AG10803 (cell line): ENCODE measurements around the gene GNAS.

Source experiments
- DNase-seq: peaks from one replicate; pipeline ENCODE4 v3.0.0; 2010; ENCODE audit warnings: low read depth
- H3K4me3 ChIP-seq: 2 replicates; pipeline ENCODE4 v1.5.1; 2011; ENCODE audit warnings: mild to moderate bottlenecking, low read length, control low read depth
- CTCF ChIP-seq: conservative IDR thresholded peaks from 2 replicates; pipeline ENCODE4 v1.5.1; 2011; ENCODE audit warnings: mild to moderate bottlenecking, low read length, control low read depth, inconsistent platforms

The GNAS gene

GRCh38 chr20:58875541-58876134 lies 23.1 kb downstream of the GNAS start:
- TF ChIP-seq CTCF, result no peak
- DNase-seq, result no peak

DNA sequence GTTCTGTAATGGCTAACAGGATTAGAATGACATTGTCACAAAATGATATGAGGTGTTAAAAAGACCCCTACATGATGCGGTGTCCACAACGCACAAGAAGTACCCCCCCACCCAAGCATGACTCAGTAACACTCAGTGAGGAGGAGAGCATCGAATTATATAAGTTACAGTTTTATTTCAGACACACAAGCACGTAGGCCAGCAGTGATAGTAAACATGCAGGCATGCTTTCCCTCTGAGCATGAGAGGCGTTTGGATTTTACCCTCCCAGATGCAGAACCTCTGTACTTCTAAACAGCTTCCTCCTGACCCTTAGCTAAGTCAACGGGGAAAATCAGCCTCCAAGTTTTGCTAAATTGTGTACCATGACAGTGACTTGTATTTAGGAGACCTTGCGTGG lies 23.9 kb downstream of the GNAS start:
- TF ChIP-seq CTCF, result no peak
- no peak for DNase-seq
- no peak overlapping the region for H3K4me3 ChIP-seq

More at GRCh38 chr20:58875541-58876134, 23.1 kb downstream of the GNAS start:
- H3K4me3 ChIP-seq, result no peak overlapping the region

- no peak for TF ChIP-seq CTCF
- no peak for DNase-seq
- no peak overlapping the region for H3K4me3 ChIP-seq
Measured at GRCh38 chr20:58877050-58877975, 24.8 kb downstream of the GNAS start.

- no peak overlapping the region for H3K4me3 ChIP-seq
- no peak for TF ChIP-seq CTCF
- no peak for DNase-seq
Measured at GRCh38 chr20:58877976-58878360, 25.5 kb downstream of the GNAS start.

DNA sequence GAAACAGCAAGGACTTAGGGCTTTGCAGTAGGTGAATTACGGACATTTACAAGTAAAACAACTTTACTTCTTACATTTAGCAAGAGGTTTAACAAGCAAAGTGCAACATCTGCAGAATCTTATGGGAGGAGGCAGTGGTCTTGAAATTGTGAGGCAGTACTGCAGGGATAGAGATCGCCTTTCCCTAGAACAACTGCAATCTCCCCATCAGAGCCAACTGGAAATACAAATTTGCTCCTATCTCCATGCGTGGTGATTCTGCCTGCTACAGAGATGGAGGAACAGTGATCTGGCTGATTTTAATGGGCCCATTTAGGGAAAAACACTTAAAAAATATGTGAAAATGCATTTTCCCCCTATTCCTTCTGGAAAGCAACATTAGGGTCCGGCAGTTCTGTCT lies 25.9 kb downstream of the GNAS start:
- no peak for DNase-seq
- no peak for TF ChIP-seq CTCF
- no peak overlapping the region for H3K4me3 ChIP-seq

DNA sequence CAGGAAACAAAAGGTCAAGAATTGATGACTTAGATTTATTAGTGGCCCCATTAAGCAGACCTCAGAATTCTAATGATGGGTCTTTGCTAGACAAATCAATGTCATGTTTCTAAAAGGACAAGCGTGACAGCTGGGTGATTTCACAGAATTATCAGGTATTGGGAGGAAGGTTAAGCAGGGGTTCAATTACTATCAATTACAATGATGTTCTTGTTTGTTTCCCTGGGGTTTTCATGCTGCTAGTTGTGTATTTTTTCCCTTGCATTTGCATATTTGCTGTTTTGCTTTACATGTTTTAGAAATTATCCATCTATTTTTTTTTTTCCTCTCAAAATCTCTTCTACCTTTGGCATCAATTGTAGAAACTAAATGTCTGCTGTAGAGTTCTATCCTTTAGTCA lies 27.9 kb downstream of the GNAS start:
- no peak for DNase-seq
- no peak for TF ChIP-seq CTCF
- no peak overlapping the region for H3K4me3 ChIP-seq
